Stimulated activated CD8-positive, alpha-beta memory T cell treated with anti-CD3 and anti-CD28 coated beads, Interleukin-12 subunit alpha, Interleukin-12 subunit beta, amount 100 ng/mL, for 24 hours (primary cell): ENCODE results near the gene HPS6.
A peak's percentile ranks its signal among the peaks of the same experiment; 100 is the strongest.

ENCODE experiments used
- DNase-seq: peaks from one replicate; pipeline ENCODE4 v3.0.0-alpha.2; 2020; ENCODE audit errors: extremely low read depth

Gene HPS6

DNA sequence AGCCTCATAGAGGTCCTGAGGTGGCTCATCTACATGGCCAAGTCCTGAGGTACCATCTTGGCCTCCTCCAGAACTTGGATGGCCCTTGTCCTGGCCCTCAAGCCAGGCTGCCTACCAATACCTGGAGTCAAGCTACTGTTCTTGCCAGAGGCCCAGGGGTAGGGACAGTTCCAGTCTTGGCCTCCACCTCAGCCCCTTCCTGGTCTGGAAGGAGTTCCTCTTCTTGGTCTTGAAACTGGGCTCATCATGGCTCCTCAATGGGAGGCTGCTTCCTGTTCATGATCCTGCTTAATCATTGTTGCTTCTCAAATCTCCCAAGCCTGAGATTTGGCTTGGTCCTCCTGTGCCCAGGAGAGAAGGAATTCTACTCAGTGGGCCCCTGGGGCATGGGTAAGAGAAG lies 3.9 kb downstream of the HPS6 start:
- no peak for DNase-seq

DNA sequence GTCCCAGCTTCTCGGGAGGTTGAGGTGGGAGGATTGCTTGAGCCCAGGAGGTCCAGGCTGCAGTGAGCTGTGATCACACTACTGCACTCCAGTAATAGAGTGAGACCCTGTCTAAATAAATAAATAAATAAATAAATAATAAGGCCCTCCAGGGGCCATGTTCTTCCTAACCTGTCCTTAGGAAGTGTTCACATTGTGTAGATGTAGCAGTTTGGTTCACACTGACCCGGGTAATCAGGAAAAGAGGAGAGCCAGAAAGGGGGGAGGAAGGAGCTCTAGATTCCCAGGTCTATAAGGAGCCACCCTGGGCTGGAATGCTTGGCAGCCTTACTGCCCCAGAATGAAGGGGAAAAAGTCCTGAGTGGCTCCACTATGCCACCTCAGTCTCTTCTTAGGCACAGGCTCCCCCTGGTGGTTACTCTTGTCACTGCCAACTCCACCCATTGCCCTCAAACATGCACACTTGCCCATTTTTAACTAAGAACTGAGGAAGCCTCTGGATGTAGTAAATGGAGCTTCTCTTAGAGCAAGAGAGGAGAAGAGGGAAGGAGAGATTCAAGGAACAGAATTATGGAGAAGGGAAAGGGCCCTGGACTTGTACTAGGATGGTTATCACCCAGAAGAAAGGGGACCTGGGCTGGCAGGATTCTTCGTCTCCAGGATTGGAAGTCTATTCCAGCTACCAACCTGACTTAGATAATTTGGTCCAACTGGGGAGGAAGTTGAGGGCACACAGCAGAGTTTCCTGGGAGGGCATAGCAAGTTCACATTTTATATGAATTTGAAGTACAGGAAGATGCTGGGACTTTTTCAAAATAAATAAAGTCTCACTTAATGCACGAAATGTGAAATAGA lies 7.8 kb downstream of the HPS6 start:
- DNase-seq: peak; percentile 27

DNA sequence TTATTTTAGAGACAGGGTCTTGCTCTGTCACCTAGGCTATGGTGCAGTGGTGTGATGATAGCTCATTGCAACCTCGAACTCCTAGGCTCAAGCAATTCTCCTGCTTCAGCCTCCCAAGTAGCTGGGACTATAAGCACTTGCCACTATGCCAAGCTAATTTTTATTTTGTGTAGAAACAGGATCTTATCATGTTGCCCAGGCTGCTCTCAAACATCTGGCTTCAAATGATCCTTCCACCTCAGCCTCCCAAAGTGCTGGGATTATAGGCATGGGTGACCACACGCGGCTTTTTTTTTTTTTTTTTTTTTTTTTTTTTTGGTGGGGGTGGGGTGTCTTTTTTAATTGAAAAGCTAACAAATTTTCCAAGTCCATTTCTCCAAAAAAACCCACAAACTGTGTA lies 18.4 kb downstream of the HPS6 start:
- DNase-seq: no peak

DNA sequence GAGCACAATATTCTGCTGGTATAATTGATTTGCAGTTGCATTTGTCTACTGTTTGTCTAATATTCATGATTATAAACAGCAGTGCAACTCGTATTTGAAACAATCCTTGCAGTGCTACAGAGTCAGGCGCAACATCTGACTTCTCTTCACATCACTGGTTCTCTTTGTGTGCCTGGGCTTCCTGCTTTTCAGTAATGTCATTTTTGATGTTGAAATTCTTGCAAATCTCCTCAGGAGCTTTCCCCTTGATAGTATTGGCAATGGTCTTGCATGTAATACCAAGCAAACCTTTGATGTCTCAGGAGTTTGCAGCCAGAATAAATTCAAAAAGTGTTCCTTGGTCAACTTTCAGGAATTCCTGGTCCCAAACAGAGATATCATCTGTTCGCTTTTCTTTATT lies 20.2 kb downstream of the HPS6 start:
- no peak for DNase-seq

DNA sequence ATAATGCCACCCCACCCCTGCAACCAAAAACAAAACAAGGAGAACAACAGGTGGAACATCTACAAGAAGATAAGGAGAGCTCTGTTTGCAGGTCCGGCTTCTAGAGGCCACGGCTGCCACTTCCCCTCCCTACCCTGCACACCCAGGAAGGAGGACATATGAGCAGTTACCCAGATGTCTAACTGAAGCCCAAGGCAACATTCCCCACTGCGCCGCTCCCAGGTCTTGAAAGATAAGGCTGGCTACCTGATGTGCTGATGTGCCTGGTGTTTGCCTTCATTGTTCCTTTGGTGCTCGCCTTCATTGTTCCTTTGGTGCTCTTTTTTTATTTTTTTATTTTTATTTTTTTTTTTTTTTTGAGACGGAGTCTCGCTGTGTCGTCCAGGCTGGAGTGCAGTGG lies 21.0 kb downstream of the HPS6 start:
- no peak for DNase-seq

DNA sequence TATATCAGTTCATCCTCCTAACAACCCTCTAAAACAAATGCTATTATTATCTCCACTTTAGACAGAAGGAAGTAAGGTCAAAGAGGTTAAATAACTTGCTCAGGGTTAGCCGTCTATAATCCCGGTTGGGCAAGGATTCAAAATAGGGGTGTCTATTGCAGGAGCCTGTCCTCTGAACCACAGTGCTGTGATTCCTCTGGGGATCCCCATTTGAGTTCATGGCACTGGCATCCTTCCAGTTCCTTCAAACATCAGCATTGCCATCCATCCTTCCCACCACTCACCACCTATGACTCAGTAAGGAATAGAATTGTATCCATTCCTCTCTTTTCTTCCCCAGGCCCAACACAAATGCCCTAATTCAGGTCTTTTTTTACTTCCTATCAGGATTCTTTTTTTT lies 25.6 kb downstream of the HPS6 start:
- no peak for DNase-seq

DNA sequence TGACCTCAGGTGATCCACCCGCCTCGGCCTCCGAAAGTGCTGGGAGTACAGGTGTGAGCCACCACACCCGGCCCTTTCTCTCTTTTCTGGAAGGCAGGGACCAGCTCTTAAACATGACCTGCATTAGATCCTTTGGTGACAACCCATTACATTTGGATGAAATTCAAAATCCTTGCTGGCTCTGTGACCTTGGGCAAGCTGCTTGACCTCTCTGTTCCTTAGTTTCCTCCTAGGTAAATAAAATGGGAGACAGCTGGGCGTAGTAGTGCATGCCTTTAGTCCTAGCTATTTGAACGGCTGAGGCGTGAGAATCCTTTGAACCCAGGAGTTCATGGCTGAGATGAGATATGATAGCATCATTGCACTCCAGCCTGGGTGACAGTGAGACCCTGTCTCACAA lies 31.3 kb downstream of the HPS6 start:
- DNase-seq: no peak

DNA sequence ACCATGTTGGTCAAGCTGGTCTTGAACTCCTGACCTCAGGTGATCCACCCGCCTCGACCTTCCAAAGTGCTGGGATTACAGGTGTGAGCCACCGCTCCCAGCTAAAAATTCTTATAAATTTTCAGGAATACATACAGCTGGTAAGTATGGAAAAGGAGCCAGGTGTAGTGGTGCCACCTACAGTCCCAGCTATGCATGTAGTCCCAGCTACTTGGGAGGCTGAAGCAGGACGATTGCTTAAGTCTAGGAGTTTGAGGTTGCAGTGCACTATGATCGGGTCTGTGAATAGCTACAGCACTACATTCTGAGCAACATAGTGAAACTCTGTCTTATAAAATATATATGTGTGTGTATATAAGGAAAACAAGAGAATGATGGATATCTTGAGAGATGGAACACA lies 36.0 kb downstream of the HPS6 start:
- DNase-seq: no peak

DNA sequence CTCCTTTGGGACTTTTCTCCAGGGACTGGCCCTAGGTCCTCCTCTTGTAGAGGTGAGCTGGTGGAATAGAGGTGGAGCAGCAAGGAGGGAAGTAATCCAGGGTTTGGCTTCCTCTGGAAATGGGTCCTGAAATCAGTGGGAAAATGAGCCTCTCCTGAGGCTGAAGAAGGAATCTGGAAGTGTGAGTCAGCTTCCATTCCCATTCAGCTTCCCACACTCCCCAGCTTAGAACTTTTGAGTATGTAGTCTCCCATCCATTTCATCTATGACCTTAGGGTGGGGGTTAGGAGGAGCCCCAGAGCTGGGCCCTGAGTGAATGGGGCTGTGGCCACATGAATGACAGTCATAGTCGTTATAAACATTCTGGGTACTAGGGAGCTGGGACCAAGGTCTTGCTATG lies 37.3 kb downstream of the HPS6 start:
- no peak for DNase-seq

DNA sequence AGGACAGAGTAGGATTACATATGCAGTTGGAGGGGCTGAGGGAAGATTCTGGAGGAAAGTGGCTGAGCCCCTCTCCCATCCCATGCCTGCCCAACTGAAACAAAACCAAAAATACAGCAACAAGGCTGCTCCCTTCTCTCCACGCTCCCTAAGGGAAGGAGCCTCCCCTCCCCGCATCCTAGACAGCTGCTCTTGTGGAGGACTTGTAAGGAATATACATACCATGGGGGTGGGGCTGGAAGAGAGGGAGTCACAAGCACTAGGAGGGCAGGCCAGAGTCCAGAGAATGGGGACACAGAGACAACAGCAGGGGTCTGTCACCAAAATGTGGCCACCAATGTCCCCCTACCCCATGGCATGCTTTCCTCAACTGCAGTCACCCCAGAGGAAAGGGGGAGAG lies 41.8 kb downstream of the HPS6 start:
- DNase-seq: no peak

DNA sequence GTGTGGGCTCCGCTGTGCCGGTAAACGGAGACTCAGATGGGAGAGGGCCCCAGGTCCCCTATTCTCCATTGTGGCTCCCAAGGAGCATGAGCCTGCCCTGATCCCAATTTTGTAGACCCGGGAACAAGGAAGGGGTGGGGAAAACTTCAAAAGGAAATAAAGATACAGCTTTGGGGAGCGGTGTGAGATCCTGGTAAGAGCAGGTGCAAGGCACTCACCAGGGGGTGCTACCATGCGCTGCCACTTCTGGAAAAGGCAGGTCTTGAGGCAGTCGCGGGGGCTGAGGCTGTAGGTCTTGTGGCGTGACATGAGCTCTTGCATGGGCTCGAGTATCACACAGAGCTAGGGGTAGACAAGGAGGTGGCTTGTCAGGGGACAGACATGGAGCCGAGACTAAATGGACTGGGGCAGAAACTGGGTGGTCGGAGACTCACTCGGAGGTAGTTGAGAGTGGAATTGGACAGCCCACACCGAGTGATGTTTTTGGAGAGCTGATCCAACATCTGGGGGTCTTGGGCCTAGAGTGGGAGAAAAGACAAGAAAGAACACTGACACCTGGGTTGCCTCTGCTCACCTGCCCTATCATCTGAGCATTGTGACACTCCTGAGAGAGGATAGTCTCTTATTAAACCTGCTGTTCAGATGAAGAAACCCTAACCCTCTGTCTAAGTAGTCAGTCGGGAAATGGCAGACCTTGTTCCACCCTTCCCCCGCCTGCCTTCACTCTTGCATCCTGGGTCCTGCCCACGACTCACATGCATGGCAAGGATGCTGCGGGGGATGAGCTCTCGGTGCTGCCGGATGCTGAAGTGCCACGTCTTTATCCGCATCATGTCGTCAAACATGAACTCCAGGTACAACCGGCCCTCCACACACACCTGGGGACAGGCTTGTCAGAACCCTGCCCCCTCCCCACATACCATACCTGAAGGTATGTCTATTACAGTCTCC lies 44.3 kb downstream of the HPS6 start:
- no peak for DNase-seq

DNA sequence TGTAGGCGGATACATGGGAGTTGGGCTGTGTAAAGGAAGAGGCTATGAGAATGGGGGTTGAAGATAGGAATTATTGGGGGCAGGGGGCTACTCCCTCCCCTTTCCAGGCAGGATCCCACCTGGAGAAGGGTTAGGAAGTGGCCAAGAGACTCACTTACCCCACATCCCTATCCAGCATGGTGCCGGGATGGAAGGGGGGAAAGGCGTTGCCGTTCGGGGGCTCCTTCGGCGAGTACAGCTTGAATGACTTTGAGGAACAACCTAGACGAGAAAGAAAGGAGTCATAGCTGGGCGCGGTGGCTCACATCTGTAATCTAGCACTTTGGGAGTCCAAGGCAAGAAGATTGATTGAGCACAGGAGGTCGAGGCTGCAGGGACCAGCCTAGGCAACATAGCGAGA lies 46.1 kb downstream of the HPS6 start:
- no peak for DNase-seq

DNA sequence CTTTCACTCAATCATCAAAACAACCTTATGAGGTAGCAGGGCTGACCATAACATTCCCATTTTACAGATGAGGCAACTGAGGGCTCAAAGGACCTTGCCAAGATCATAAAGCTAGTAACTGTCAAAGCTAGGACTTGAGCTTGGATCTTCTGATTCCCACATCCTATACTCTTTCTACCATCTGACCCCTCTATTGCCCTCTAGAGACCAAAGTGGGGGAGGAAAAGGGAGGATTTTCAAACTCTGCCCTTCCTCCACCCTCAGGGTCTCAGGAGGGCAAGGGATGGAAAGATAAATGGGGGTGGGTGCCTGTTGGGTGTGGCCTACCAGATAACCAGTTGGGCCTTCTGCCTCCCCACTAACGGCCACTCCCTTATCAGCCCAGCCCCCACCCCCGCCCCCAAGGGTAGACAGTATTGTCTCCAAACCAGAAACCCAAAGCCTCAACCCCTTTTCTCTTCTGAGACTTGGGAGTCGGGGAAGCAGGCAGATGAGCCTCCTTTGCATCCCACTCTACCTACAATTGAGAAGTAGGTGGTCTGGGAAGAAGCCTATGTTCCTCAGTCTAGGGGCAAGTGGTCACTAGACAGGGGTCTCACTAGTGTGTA lies 47.2 kb downstream of the HPS6 start:
- DNase-seq: no peak

DNA sequence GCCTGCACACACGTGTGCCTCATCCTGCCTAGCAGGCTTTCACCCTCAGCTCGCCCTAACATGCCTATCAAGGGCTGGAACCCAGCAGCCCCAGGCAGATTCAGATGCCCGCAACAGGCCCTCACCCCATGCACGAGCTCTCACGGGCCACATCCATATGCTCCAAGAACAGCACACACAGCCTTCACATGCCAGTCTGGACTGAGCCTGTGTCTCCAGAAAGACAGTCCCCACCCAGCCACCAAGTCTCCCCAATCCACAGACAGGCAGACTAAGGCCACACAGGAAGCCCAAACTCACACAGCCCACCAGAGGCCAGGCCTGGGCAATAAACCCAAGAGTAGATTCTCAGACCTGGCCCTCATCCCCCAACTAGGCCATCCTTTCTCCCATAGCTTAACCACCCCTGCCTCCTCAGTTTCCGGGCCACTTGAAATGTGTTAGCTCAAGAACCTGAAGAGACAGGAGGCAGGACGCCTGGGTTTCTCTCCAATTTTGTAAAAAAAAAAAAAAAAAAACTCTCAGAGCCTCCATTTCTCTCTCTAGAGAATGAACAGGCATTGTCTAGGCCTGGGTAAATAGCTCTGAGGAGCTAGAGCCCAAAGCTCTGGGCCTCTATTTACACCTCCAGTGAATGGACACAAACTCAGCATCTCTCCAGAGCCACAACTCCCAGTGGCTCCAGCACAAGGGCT lies 48.3 kb downstream of the HPS6 start:
- no peak for DNase-seq

DNA sequence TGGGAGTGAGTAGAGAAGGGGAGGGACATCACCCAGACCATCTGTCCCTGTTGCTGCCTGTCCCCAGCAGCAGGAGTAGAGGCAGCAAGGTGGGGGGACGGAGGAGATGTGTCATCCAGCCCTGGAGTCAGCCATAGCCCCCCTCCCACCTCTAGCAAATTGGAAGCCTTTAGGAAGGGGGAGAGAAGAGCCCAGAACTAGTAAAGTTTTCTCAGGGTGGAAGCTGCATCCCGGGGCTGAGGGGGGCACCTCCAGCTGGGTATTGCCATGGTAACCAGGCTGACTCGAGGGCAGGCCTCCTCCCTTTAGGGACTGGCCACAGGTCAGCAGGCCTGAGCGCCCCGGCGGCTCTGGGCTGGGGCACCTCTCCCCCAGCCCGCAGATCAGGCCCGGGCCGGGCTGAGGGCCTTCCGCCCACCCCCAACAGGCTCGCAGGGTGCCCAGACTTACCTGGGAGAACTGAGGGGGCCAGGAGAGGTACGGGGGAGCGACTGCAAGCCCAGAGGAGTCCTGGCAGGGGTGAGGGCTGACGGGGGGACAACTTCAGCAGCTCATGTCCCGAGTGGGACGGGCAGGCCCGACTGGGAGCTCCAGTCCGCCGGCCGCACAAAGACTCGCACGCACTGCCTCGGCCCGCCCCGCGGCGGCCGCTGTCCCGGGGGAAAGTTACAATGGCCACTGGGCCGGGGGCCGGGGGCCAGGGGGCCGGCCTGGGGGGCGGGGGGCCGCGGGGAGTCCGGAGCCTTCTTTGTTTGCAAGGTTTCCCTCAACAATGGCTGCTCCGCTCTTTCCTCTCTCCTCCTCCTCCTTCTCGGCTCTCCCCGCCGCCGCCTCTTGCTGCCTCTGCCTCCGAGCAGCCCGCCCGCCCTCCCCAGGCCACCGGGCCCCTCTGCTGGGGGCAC lies 49.1 kb downstream of the HPS6 start:
- no peak for DNase-seq

DNA sequence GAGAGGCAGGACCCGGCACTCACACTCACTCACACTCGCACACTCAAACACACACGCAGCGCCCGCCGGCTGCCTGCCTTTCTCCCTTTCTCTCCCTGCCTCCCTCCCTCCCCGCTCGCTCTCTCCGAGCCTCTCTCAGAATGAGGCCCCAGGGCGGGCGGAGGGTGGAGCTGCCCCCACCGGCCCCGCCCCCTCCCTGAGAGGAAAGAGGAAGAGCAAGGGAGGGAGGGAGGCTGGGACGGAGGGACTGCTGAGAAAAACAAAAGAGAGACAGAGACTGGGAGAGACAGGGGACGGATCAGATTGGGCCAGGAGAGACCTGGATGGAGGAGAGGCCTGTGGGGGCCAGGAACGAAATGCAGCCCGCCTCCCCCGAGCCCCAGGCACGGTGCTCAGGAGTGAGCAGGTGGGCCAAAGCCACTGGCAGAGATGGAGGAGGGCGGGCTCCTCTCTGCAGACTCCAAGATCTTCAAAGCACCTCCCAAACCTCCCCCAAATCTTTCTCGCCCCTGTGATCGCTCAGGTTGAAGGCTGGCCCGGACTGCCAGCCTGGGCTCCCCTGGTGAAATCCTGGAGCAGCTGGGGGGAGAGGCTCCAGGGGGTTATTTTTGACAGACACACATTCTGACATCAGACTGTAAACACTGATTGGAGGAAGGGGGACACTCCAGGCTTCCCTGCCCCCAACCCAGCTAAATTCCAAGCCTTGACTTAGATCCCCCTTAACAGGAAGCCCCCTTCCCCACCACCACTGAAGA lies 49.9 kb downstream of the HPS6 start:
- peak; percentile 63 for DNase-seq

DNA sequence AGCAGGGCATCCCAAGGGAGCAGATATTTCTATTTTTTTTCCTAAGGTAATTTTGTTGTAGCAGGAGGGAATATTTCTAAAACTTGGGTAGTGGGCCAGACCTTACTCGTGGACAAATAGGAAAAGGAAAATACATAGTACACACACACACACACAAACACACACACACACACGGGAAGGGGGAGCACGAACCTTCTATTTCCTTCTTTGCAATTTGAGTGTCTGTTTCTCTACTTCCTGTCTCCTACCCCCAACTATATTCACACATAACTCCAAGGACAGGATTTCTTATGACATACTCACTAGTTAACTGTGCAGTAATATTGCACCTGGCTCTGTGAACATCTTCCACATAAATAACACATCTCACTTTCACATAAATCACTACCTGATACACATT lies 50.6 kb downstream of the HPS6 start:
- no peak for DNase-seq

DNA sequence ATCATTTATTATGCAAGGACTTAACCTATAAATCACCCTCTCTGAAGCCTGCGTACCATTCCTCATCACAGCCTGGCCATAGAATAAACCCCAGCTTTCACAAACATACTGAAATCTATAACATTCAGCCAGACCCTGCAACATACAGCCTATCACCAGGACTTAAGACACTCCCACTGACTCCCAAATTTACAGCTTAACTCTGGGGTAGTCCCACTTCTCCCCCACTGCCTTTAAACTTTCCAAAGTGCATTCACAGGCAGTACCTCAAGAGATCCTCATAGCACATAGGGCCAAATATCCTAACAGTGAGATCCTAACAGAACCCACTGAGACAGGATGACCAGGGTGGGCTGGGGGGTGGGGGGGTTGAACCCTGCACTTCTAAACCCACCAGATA lies 51.5 kb downstream of the HPS6 start:
- DNase-seq: no peak
